ENCODE measurements around the gene SPATS2.
A peak's percentile ranks its signal among the peaks of the same experiment; 100 is the strongest.

Gene SPATS2

DNA sequence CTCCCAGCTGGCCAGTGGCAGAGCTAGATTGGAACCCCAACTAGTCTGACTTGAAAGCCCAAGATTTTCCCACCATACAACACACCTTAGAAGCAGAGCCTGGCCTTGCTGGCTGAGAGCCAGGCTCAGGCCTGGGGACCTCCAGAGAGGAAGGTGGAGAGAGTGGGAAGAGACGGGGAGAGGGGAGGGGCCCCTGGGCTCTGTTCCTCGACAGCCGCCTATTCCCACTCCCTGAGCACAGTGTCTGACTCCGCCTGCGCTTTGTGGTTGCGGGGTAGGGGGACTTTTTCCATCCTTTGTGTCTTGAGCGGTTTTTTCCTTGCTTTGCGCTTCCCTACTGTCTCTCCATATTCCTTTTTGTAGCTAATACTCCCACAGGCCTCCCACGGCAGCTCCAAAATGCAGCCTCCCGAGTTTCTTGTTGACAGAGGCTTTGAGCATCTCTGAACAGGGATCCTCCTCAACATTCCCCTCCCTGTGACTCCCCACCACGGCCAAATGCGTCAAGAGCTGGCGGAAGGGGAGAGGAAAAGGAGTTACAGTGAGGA lies 167.5 kb downstream of the SPATS2 start:
- Histone ChIP-seq H3K27me3 (ENCODE audit: control insufficient read depth in 1 of 2, insufficient read depth in 2 of 2, low read length in 2 of 2) (peaks cover 22 to 34% of the 10 kb centered on the region in 2 donors), H3K27ac (ENCODE audit: low read length) (no peak overlapping the region), H3K9me3 (ENCODE audit: control insufficient read depth in 2 of 2, low read length in 2 of 2) (no peaks in the 10 kb centered on the region), H3K9ac (ENCODE audit: low read length in 2 of 2) (no peak overlapping the region), H3K36me3 (ENCODE audit: control insufficient read depth in 2 of 2, insufficient read depth in 2 of 2, low read length in 2 of 2) (no peaks in the 10 kb centered on the region), H3K4me3 (ENCODE audit: low read length in 2 of 2) (no peak overlapping the region), H3K4me1 (ENCODE audit: control insufficient read depth, insufficient read depth, low read length) (peaks cover 19% of the 10 kb centered on the region)

DNA sequence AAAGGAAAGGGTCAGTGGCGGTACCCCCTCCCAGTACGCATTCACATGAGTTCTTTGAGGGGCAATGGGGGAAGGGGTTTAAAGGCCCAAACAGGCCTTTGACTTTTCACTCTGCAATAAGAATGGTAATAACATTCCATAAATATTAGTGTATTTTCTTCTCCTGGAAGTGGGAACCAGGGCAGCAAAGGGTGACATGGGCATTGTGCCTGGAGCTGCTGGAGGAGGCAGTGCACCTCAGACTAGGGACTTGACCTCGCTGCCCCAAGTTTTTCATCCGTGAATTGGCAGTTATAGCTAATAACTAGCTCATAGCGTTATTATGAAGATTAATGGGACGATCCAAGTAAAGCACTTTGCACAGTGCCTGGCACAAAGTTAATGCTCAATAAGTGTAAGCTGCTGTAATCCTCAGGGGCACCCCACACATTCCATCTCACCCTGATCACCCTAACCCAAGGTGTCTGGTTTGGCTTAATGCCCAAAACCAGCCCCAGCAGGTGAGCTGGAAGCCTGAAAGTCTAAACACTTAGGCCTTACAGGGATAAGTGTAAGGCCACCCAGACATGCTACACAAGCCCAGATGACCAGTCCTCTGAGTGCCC lies 168.8 kb downstream of the SPATS2 start:
- Histone ChIP-seq H3K4me3 (ENCODE audit: low read length in 2 of 2) (no peak overlapping the region), H3K36me3 (ENCODE audit: control insufficient read depth in 2 of 2, insufficient read depth in 2 of 2, low read length in 2 of 2) (no peaks in the 10 kb centered on the region), H3K27ac (ENCODE audit: low read length) (no peak overlapping the region), H3K9ac (ENCODE audit: low read length in 2 of 2) (no peak overlapping the region), H3K9me3 (ENCODE audit: control insufficient read depth in 2 of 2, low read length in 2 of 2) (no peaks in the 10 kb centered on the region), H3K4me1 (ENCODE audit: control insufficient read depth, insufficient read depth, low read length) (peaks cover 19% of the 10 kb centered on the region), H3K27me3 (ENCODE audit: control insufficient read depth in 1 of 2, insufficient read depth in 2 of 2, low read length in 2 of 2) (peaks cover 28 to 41% of the 10 kb centered on the region in 2 donors)

DNA sequence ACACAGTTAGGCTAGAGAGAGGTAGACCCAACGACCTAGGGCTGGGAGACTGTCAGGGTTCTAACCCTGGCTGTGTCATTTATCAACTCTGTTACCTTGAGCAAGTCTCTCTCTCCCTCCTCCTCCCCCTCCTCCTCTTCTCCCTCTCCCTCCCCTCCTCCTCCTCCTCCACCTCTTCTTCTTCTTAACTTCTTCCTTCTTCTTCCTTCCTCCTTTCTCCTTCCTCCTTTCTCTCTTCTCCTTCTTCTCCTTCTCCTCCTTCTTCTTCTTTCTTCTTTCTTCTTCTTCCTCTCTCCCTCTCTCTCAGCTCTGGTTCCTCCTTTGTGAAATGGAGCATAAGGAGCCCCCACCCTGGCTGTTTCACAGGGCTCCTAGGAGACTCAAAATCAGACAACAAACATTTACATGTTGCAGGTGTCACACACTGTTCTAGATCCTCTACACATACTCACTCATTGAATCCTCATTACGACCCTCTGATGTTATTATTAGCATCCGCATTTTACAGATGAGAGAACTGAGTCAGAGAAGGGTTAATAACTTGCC lies 169.3 kb downstream of the SPATS2 start:
- Histone ChIP-seq H3K36me3 (ENCODE audit: control insufficient read depth in 2 of 2, insufficient read depth in 2 of 2, low read length in 2 of 2) (no peaks in the 10 kb centered on the region), H3K4me1 (ENCODE audit: control insufficient read depth, insufficient read depth, low read length) (peaks cover 19% of the 10 kb centered on the region), H3K27me3 (ENCODE audit: control insufficient read depth in 1 of 2, insufficient read depth in 2 of 2, low read length in 2 of 2) (peaks cover 30 to 41% of the 10 kb centered on the region in 2 donors), H3K9me3 (ENCODE audit: control insufficient read depth in 2 of 2, low read length in 2 of 2) (no peaks in the 10 kb centered on the region), H3K9ac (ENCODE audit: low read length in 2 of 2) (no peak overlapping the region), H3K27ac (ENCODE audit: low read length) (no peak overlapping the region), H3K4me3 (ENCODE audit: low read length in 2 of 2) (no peak overlapping the region)

DNA sequence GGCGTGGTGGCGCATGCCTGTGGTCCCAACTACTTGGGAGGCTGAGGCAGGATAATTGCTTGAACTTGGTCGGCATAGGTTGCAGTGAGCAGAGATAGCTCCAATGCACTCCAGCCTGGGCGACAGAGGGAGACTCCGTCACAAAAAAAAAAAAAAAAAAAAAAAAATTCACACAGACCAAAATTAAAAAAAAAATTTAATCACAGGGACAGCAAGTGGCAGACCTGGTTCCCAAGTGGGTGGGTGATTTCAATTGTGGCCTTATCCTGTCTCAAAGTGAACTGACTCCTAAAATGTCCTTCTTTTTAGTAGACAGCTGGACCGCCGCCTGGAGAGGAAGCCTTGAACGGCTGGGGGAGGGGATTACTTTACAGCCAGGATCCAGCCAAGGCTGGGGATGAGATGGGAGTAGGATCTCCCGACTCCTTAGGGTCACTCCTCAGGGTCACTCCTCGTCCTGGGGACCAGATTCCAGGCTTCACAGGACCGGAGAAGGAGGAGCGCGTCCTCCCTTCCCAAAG lies 170.0 kb downstream of the SPATS2 start:
- H3K4me3 ChIP-seq (ENCODE audit: low read length in 2 of 2), result peak overlapping the region; percentile 55 to 73
- no peaks in the 10 kb centered on the region for H3K36me3 ChIP-seq (ENCODE audit: control insufficient read depth in 2 of 2, insufficient read depth in 2 of 2, low read length in 2 of 2)
- peaks cover 30 to 41% of the 10 kb centered on the region in 2 donors for H3K27me3 ChIP-seq (ENCODE audit: control insufficient read depth in 1 of 2, insufficient read depth in 2 of 2, low read length in 2 of 2)
- H3K27ac ChIP-seq (ENCODE audit: low read length), result no peak overlapping the region
- H3K4me1 ChIP-seq (ENCODE audit: control insufficient read depth, insufficient read depth, low read length), result peaks cover 19% of the 10 kb centered on the region
- H3K9ac ChIP-seq (ENCODE audit: low read length in 2 of 2), result peak overlapping the region in 1 of 2 donors; percentile 15
- H3K9me3 ChIP-seq (ENCODE audit: control insufficient read depth in 2 of 2, low read length in 2 of 2), result no peaks in the 10 kb centered on the region

DNA sequence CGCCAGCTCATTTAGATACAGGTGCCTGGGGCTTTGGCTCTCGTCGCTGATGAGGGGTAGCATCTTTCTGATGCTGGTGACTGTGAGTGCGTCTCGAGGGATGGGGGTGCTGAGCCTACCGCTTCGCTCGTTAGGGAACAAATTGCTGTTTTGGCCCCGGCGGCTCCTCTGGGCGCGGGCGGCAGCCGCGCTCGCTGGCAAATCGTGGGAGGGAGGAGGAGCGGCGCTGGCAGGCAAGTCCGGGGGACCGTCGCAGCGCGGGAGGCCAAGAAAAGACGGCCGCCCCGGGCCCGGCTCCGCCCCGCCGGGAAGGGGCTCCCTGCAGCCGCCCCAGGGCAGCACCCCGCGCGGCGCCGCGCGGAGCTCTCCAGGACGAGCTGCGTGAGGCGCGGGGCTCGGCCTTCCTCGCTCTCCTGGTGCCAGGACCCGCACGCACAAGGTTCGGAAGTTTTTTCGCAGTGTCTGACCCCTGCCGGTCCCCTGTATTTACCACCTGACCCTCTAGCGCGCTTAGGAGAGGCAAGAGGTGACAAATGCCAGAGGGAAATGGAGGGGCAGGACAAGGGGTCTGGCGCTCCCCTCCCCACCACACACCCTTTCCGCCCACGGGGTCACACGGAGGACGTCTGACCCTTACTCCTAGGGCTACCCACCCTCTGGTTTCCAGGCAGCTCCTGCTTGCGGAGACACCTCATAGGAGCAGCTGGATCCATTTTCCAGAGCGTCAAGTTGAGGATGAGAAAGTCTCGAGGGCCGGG lies 170.7 kb downstream of the SPATS2 start:
- Histone ChIP-seq H3K9me3 (ENCODE audit: control insufficient read depth in 2 of 2, low read length in 2 of 2) (no peaks in the 10 kb centered on the region), H3K36me3 (ENCODE audit: control insufficient read depth in 2 of 2, insufficient read depth in 2 of 2, low read length in 2 of 2) (no peaks in the 10 kb centered on the region), H3K4me1 (ENCODE audit: control insufficient read depth, insufficient read depth, low read length) (peaks cover 19% of the 10 kb centered on the region), H3K9ac (ENCODE audit: low read length in 2 of 2) (peak overlapping the region in 1 of 2 donors; percentile 15), H3K4me3 (ENCODE audit: low read length in 2 of 2) (peak overlapping the region; percentile 62 to 73), H3K27ac (ENCODE audit: low read length) (no peak overlapping the region), H3K27me3 (ENCODE audit: control insufficient read depth in 1 of 2, insufficient read depth in 2 of 2, low read length in 2 of 2) (peaks cover 30 to 41% of the 10 kb centered on the region in 2 donors)

DNA sequence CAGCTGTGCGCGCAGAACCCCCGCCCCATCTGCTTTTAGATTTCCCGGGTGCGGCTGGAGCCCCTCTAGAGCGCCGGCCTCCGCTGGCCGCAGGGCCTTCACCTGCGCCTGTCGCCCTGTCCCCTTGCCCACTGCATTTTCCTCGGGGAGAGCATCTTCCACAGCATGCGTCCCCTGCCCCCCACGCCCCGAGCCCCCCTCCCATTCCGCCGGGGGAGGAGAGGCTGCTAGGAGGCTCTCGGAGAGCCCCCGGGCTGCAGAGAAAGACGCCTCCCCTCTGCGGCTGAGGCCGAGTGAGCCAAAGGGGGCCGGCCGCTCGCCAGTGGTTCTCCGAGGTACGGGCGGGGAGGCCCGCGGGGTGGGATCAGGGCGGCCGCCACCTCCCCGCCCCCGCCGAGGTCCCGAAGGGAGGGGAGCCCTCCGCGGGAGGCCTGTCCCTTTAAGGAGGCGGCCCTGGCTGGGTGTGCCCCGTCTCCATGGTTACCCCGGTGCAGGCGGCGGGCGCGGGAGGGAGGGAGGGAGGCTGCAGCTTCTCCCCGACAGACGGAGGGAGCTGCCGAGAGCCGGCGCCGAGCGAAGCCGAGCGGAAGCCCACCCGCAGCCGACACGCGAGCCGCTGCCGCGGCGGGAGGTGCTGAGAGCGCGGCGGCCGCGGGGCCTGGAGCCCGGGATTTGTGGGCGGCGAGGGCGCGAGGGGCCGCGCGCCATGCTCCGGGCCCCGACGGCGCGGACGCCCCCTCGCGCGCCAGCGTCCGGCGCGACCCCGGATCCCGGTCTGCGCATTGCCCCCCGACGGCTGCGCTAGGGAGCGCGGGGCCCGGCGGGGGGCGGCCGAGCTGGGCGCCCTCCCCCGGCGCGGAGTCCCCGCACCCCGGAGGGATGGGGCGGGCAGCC lies 171.5 kb downstream of the SPATS2 start, which contains the start of gene KCNH3:
Gene KCNH3 (plus strand): TSS at position 521 of the 894 bp plus-strand sequence. CDS start 387 bp downstream, outside the sequence.
- Histone ChIP-seq H3K9ac (ENCODE audit: low read length in 2 of 2) (no peak within 1 kb of the TSS), H3K27ac (ENCODE audit: low read length) (no peak within 1 kb of the TSS), H3K4me3 (ENCODE audit: low read length in 2 of 2) (peak within 1 kb of the TSS; percentile 62 to 73), H3K36me3 (ENCODE audit: control insufficient read depth in 2 of 2, insufficient read depth in 2 of 2, low read length in 2 of 2) (no peaks in the 10 kb centered on the region), H3K9me3 (ENCODE audit: control insufficient read depth in 2 of 2, low read length in 2 of 2) (no peaks in the 10 kb centered on the region), H3K4me1 (ENCODE audit: control insufficient read depth, insufficient read depth, low read length) (peaks cover 19% of the 10 kb centered on the region), H3K27me3 (ENCODE audit: control insufficient read depth in 1 of 2, insufficient read depth in 2 of 2, low read length in 2 of 2) (peaks cover 30 to 45% of the 10 kb centered on the region in 2 donors)

DNA sequence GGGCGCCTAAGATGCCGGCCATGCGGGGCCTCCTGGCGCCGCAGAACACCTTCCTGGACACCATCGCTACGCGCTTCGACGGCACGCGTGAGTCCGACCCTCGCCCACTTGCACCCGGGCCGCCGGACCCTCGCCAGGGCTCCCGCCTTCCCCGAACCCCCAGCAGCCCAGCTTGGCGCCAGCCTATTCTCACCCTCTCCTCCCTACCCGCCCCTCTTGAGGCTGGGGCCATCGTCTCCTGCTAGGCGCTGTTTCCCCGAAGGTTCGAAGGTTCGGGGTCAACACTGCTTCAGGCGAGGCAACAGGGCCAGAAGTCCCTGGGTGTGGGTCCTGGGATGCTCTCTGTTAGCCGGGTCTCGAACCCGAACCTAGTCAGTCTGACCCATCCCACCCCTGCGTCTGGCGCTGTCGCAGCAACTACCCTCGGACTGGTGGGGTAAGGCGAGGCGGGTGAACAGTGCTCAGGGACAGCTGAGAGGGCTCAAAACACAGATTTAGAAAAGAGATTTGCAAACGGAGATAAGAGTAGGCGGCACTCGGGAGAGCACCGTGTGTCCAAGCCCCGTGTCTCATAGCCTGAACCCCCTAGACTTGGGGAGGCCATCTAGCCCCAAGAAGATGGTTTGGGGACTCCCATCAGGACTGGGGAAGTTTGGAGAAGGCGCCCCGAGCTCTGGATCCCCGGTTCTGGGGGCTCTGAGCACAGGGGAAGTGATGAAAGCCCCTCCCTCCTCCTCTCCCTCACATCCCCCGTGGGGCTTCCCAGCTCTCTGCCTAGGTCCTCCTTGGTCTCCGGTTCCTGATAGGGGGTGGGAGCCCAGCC lies 172.4 kb downstream of the SPATS2 start:
- H3K27ac ChIP-seq (ENCODE audit: low read length), result no peak overlapping the region
- H3K4me1 ChIP-seq (ENCODE audit: control insufficient read depth, insufficient read depth, low read length), result peaks cover 19% of the 10 kb centered on the region
- peaks cover 34 to 50% of the 10 kb centered on the region in 2 donors for H3K27me3 ChIP-seq (ENCODE audit: control insufficient read depth in 1 of 2, insufficient read depth in 2 of 2, low read length in 2 of 2)
- no peak overlapping the region for H3K4me3 ChIP-seq (ENCODE audit: low read length in 2 of 2)
- H3K9me3 ChIP-seq (ENCODE audit: control insufficient read depth in 2 of 2, low read length in 2 of 2), result no peaks in the 10 kb centered on the region
- no peak overlapping the region for H3K9ac ChIP-seq (ENCODE audit: low read length in 2 of 2)
- H3K36me3 ChIP-seq (ENCODE audit: control insufficient read depth in 2 of 2, insufficient read depth in 2 of 2, low read length in 2 of 2), result no peaks in the 10 kb centered on the region

DNA sequence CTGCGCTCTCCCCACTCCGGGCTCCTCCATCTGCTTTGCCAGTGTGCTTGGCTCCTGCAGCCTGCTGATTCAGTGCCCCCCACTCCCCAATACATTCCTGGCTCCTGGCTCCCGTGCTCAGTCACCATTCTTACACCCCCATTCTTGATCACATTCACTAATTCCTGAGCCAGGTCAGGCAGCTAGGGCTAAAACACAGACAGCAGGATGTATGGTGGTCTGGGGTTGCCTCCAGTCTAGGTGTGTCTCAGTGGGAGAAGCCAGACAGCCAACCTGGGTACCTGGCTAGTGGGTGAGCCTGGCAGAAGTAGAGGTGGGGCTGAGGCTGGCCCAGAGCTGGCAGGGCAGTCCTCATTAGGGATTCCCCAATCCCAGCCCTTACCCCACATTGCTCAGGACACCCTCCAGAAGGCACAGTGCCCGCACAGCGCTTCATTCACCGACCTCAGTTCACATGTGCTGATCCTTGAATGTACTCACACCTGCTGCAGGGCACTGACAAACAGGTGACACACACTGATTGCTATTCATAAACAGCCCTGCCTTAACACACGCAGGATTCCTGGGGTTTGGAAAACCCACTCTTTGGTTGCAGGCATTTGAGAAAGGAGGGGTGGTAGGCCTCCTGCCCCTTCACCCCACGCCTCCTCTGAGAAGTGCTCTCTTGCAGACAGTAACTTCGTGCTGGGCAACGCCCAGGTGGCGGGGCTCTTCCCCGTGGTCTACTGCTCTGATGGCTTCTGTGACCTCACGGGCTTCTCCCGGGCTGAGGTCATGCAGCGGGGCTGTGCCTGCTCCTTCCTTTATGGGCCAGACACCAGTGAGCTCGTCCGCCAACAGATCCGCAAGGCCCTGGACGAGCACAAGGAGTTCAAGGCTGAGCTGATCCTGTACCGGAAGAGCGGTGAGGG lies 173.2 kb downstream of the SPATS2 start:
- Histone ChIP-seq H3K4me1 (ENCODE audit: control insufficient read depth, insufficient read depth, low read length) (peaks cover 19% of the 10 kb centered on the region), H3K36me3 (ENCODE audit: control insufficient read depth in 2 of 2, insufficient read depth in 2 of 2, low read length in 2 of 2) (no peaks in the 10 kb centered on the region), H3K9me3 (ENCODE audit: control insufficient read depth in 2 of 2, low read length in 2 of 2) (no peaks in the 10 kb centered on the region), H3K9ac (ENCODE audit: low read length in 2 of 2) (no peak overlapping the region), H3K27ac (ENCODE audit: low read length) (no peak overlapping the region), H3K4me3 (ENCODE audit: low read length in 2 of 2) (no peak overlapping the region), H3K27me3 (ENCODE audit: control insufficient read depth in 1 of 2, insufficient read depth in 2 of 2, low read length in 2 of 2) (peaks cover 38 to 52% of the 10 kb centered on the region in 2 donors)
